CD14-positive monocyte (primary cell): ENCODE data around the gene ZNF543. TPM values are rescaled to one million over a fixed set of nuclear protein-coding genes. Genes with fewer than 3 reads are reported as not detected.
A peak's percentile ranks its signal among the peaks of the same experiment; 100 is the strongest.

Source experiments
- DNase-seq, 3 donors: peaks; one replicate each; pipeline ENCODE4 v3.0.0-alpha.2; 2011 to 2022
- H2AFZ ChIP-seq: 2 replicates; pipeline ENCODE4 v1.6.0; 2012; ENCODE audit warnings: mild to moderate bottlenecking, low read depth, low read length, inconsistent platforms; ENCODE audit not compliant: insufficient read depth, poor library complexity, severe bottlenecking
- H3K27ac ChIP-seq, 2 donors: 1 replicate in 1 of 2; 2 replicates in 1 of 2; pipeline ENCODE4 v1.5.1; 2012 to 2013; ENCODE audit warnings: low read length in 2 of 2, control low read depth in 1 of 2, inconsistent platforms in 1 of 2, low read depth in 1 of 2, mild to moderate bottlenecking in 1 of 2
- H3K27me3 ChIP-seq, 2 donors: one replicate each; pipeline versions ENCODE4 v1.6.0 to v1.6.1; 2011 to 2013; ENCODE audit warnings: low read length in 2 of 2; ENCODE audit not compliant: control insufficient read depth in 2 of 2, insufficient read depth in 2 of 2
- H3K36me3 ChIP-seq, 2 donors: replicated peaks in 1 of 2; 1 replicate in 1 of 2; 2 replicates in 1 of 2; pipeline versions ENCODE4 v1.5.1 to v1.6.1; 2012 to 2013; ENCODE audit warnings: low read length in 2 of 2, control low read depth in 1 of 2, inconsistent platforms in 1 of 2, mild to moderate bottlenecking in 1 of 2; ENCODE audit not compliant: insufficient read depth in 2 of 2, control insufficient read depth in 1 of 2
- H3K4me1 ChIP-seq, 2 donors: 1 replicate in 1 of 2; 2 replicates in 1 of 2; pipeline versions ENCODE4 v1.5.1 to v1.6.1; 2012 to 2013; ENCODE audit warnings: low read length in 2 of 2, control low read depth in 1 of 2, inconsistent platforms in 1 of 2, mild to moderate bottlenecking in 1 of 2, moderate library complexity in 1 of 2; ENCODE audit not compliant: insufficient read depth in 2 of 2, control insufficient read depth in 1 of 2
- H3K4me2 ChIP-seq: replicated peaks from 2 replicates; pipeline ENCODE3; 2012; ENCODE audit warnings: low read length, moderate library complexity, mild to moderate bottlenecking; ENCODE audit not compliant: poor library complexity, severe bottlenecking; ENCODE audit errors: extremely low read depth
- H3K4me3 ChIP-seq, 3 experiments: fragments of 200-600 bp in 1 of 3; sonication (generic) in 1 of 3; replicated peaks in 1 of 3; 1 replicate in 2 of 3; 2 replicates in 1 of 3; pipeline ENCODE4 v1.5.1; 2011 to 2013; ENCODE audit warnings: low read length in 3 of 3, mild to moderate bottlenecking in 3 of 3, control low read depth in 2 of 3, low read depth in 2 of 3, inconsistent platforms in 1 of 3, moderate library complexity in 1 of 3
- H3K79me2 ChIP-seq: 2 replicates; pipeline ENCODE4 v1.6.0; 2012; ENCODE audit warnings: mild to moderate bottlenecking, control low read depth, inconsistent platforms, low read length, moderate library complexity; ENCODE audit not compliant: insufficient read depth
- H3K9ac ChIP-seq: 2 replicates; pipeline ENCODE4 v1.6.0; 2017; ENCODE audit warnings: low read length, mild to moderate bottlenecking; ENCODE audit not compliant: insufficient read depth, poor library complexity, severe bottlenecking
- H3K9me3 ChIP-seq, 2 donors: replicated peaks in 1 of 2; 1 replicate in 1 of 2; 2 replicates in 1 of 2; pipeline versions ENCODE4 v1.5.1 to v1.6.1; 2012 to 2013; ENCODE audit warnings: low read length in 2 of 2, control low read depth in 1 of 2; ENCODE audit not compliant: control insufficient read depth in 1 of 2, insufficient read depth in 1 of 2
- H4K20me1 ChIP-seq: 2 replicates; pipeline ENCODE4 v1.6.0; 2012; ENCODE audit warnings: mild to moderate bottlenecking, low read length, control low read depth, moderate library complexity; ENCODE audit not compliant: insufficient read depth
- H3K27ac Mint-ChIP-seq, 7 donors: one replicate each; pipeline ENCODE4 v1.8.0; 2020; ENCODE audit warnings: mild to moderate bottlenecking in 7 of 7, mixed read lengths in 7 of 7, moderate library complexity in 6 of 7, inconsistent platforms in 2 of 7
- H3K27me3 Mint-ChIP-seq, 3 donors: one replicate each; pipeline ENCODE4 v1.8.0; 2021 to 2022; ENCODE audit warnings: low read depth in 3 of 3, mild to moderate bottlenecking in 3 of 3, mixed read lengths in 3 of 3, moderate library complexity in 3 of 3, inconsistent platforms in 1 of 3
- H3K36me3 Mint-ChIP-seq, 2 donors: one replicate each; pipeline ENCODE4 v1.8.0; 2020; ENCODE audit warnings: mixed read lengths in 2 of 2, inconsistent platforms in 1 of 2, mild to moderate bottlenecking in 1 of 2
- H3K4me1 Mint-ChIP-seq: one replicate; pipeline ENCODE4 v1.8.0; 2020; ENCODE audit warnings: mild to moderate bottlenecking, mixed read lengths
- H3K4me3 Mint-ChIP-seq, 2 donors: one replicate each; pipeline ENCODE4 v1.8.0; 2020; ENCODE audit warnings: mild to moderate bottlenecking in 2 of 2, mixed read lengths in 2 of 2, moderate library complexity in 1 of 2
- H3K9me3 Mint-ChIP-seq, 7 donors: one replicate each; pipeline ENCODE4 v1.8.0; 2020 to 2022; ENCODE audit warnings: mixed read lengths in 7 of 7, mild to moderate bottlenecking in 6 of 7, moderate library complexity in 6 of 7, inconsistent platforms in 2 of 7
- WGBS: methylation state at CpG from one replicate; pipeline ENCODE4 v1.1.5; 2013; ENCODE audit warnings: missing lambda C conversion rate; ENCODE audit not compliant: insufficient coverage; 5-methylcytosine and 5-hydroxymethylcytosine counted together
- intact Hi-C, 2 donors: fragments of 100-400 bp; cut with micrococcal nuclease; formaldehyde crosslinking; loops; one replicate each; pipeline versions ENCODE4 v1.15.0 to v1.15.1; 2023
- polyA plus RNA-seq, 3 donors: library from polyadenylated mRNA; depleted of rRNA in 1 of 3; unstranded in 2 of 3; stranded (reverse) in 1 of 3; fragments of 300-500 nt in 2 of 3; fragments of >200 nt in 1 of 3; fragmentation: Illumina TruSeq in 2 of 3; gene quantifications; 1 replicate in 2 of 3; 2 replicates in 1 of 3; pipeline ENCODE4 v1.2.3, GENCODE V29; 2012 to 2021
- TF ChIP-seq, protein P1 (sequence below): fragments of 200-600 bp; IDR thresholded peaks from one replicate; pipeline ENCODE4 v1.8.0; 2022; ENCODE audit warnings: antibody characterized with exemption, mild to moderate bottlenecking

The ZNF543 gene
- polyA plus RNA-seq, 3 donors, result 0.85 to 1.1 (median 0.99) TPM

DNA sequence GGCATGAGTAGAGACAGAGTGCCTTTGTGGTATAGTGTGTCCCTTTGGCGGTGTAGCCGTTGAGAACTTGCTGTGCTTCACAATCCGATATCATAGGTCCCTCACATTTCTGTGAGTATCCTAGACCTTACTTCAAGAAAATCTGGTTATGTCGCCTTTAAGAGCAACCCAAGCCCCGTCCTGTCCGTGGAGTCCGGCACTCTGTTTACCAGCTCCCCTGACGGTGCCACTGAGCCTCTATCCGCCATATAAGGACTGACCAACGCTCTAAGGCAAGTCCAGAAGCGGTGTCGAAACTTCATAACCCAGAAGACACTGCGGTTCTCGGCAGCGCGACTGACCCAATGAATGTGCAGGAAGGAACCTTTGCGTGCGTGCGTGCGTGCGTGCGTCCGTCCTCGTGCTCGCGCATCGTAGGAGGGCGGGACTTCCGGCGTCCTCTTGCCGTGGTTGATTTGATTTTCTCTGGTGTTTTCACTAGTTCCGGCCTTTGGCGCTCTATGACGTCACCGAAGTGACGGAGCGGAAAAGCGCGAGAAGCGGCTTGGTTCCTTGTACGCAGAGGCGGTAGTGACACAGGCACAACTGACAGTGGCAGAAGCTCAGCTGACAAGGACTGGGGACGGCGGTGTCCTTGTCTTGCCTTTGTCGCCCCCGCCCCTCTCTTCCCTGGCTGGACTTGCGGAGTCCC, 42.9 kb downstream of the ZNF543 start, which contains the start of the genes TRAPPC2B and ZNF547:
Gene TRAPPC2B, plus strand, starts transcription at position 555 of the 691 bp plus-strand sequence. CDS start 1,283 bp downstream, outside the sequence.
Gene ZNF547, plus strand, starts transcription at position 555 of the 691 bp plus-strand sequence. CDS start 5,005 bp downstream, outside the sequence.
- intact Hi-C loops, result loop anchor here (2.0 to 10.0 kb wide), 4 partner anchors 26 to 822 kb away; partner anchors contain the start of genes ZNF274 (in 1 of the 2), ZNF329 (in 1 of the 2), ZNF548 (in 1 of the 2) and ZNF749 (in 1 of the 2)
- peaks cover 37 to 72% of the 10 kb centered on the region in 2 donors for H3K9me3 ChIP-seq
- DNase-seq, result peak; percentile 97 to 100 (median 100)
- H3K79me2 ChIP-seq, result peaks cover 10% of the 10 kb centered on the region
- peak within 1 kb of the TSS; percentile 83 for H3K9ac ChIP-seq
- peaks cover 19 to 28% of the 10 kb centered on the region in 2 donors for H3K36me3 Mint-ChIP-seq
- H4K20me1 ChIP-seq, result no peaks in the 10 kb centered on the region
- H3K27ac Mint-ChIP-seq, result peak within 1 kb of the TSS; percentile 85 to 97 (median 93)
- peak within 1 kb of the TSS; percentile 92 for H2AFZ ChIP-seq
- H3K4me1 ChIP-seq, result peaks cover 12 to 14% of the 10 kb centered on the region in 2 donors
- no peaks in the 10 kb centered on the region for H3K27me3 ChIP-seq
- peaks cover 1 to 6% (median 4%) of the 10 kb centered on the region in 3 donors for H3K27me3 Mint-ChIP-seq
- peak within 1 kb of the TSS; percentile 40 to 76 (median 54) for H3K4me3 ChIP-seq
- whole genome bisulfite sequencing, result 2% methylated on average over 44 of the region's 47 CpGs
- peaks cover 0 to 10% of the 10 kb centered on the region in 2 donors for H3K36me3 ChIP-seq
- H3K27ac ChIP-seq, result peak within 1 kb of the TSS; percentile 83 to 89
- H3K9me3 Mint-ChIP-seq, result peaks cover 28 to 84% (median 76%) of the 10 kb centered on the region in 7 donors
- H3K4me1 Mint-ChIP-seq, result peaks cover 10% of the 10 kb centered on the region
- TF ChIP-seq, protein P1, sequence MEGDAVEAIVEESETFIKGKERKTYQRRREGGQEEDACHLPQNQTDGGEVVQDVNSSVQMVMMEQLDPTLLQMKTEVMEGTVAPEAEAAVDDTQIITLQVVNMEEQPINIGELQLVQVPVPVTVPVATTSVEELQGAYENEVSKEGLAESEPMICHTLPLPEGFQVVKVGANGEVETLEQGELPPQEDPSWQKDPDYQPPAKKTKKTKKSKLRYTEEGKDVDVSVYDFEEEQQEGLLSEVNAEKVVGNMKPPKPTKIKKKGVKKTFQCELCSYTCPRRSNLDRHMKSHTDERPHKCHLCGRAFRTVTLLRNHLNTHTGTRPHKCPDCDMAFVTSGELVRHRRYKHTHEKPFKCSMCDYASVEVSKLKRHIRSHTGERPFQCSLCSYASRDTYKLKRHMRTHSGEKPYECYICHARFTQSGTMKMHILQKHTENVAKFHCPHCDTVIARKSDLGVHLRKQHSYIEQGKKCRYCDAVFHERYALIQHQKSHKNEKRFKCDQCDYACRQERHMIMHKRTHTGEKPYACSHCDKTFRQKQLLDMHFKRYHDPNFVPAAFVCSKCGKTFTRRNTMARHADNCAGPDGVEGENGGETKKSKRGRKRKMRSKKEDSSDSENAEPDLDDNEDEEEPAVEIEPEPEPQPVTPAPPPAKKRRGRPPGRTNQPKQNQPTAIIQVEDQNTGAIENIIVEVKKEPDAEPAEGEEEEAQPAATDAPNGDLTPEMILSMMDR, result no peak
- peak within 1 kb of the TSS; percentile 79 for H3K4me2 ChIP-seq
- H3K4me3 Mint-ChIP-seq, result peak within 1 kb of the TSS; percentile 81 to 86

DNA sequence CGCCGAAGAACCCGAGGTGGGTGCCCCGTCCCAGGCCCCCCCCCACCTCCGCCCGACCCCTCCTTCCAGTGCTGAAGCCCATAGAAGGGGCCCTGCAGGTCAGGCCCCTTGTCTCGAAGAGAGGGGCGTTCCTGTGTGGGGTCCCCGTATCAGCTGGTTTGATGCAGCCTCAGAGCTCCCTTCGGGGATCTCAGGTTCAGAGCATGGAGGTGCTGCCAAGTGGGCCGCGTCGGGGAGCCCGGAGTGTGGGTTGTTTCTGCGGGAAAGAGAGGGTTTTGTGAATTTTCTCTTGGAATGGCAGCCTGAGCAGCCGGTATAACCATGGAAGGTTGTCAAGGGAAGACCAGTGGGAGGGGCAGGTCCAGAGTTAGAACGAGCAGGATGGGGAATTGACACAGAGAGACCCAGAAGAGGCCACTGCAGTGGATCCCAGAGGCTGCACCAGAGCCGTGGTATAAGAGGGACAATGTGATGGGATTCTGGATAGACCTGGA, 43.5 kb downstream of the ZNF543 start:
- peak overlapping the region; percentile 79 for H3K4me2 ChIP-seq
- H3K9ac ChIP-seq, result peak overlapping the region; percentile 83
- peaks cover 1 to 6% (median 4%) of the 10 kb centered on the region in 3 donors for H3K27me3 Mint-ChIP-seq
- H3K9me3 ChIP-seq, result peaks cover 31 to 66% of the 10 kb centered on the region in 2 donors
- peaks cover 29 to 83% (median 72%) of the 10 kb centered on the region in 7 donors for H3K9me3 Mint-ChIP-seq
- peaks cover 0 to 4% of the 10 kb centered on the region in 2 donors for H3K36me3 ChIP-seq
- peaks cover 19 to 24% of the 10 kb centered on the region in 2 donors for H3K36me3 Mint-ChIP-seq
- H3K27ac ChIP-seq, result peak overlapping the region; percentile 83 to 89
- peak overlapping the region; percentile 81 to 86 for H3K4me3 Mint-ChIP-seq
- intact Hi-C loops, result loop anchor here (2.0 to 10.0 kb wide), 4 partner anchors 25 to 821 kb away; partner anchors contain the start of genes ZNF548 (in 2 of the 2), ZNF274 (in 1 of the 2), ZNF329 (in 1 of the 2) and ZNF749 (in 1 of the 2)
- TF ChIP-seq, protein P1, result no peak
- no peaks in the 10 kb centered on the region for H3K27me3 ChIP-seq
- peaks cover 10% of the 10 kb centered on the region for H3K4me1 Mint-ChIP-seq
- H2AFZ ChIP-seq, result peak overlapping the region; percentile 73
- peaks cover 12 to 14% of the 10 kb centered on the region in 2 donors for H3K4me1 ChIP-seq
- H3K79me2 ChIP-seq, result peaks cover 10% of the 10 kb centered on the region
- WGBS, result under 1% methylated on average over 12 of the region's 18 CpGs
- no peak for DNase-seq
- H3K27ac Mint-ChIP-seq, result peak overlapping the region; percentile 85 to 97 (median 93)
- H3K4me3 ChIP-seq, result peak overlapping the region; percentile 39 to 76 (median 54)
- H4K20me1 ChIP-seq, result no peaks in the 10 kb centered on the region
